Retinal pigment epithelial cell (primary cell): Measurements from ENCODE around the gene OSCP1.

Source experiments
- DNase-seq: peaks from one replicate; pipeline ENCODE4 v3.0.0-alpha.2; 2010; ENCODE audit warnings: low read depth
- H3K4me3 ChIP-seq: 2 replicates; pipeline ENCODE4 v1.5.1; 2011; ENCODE audit warnings: mild to moderate bottlenecking, low read length, control low read depth, moderate library complexity
- CTCF ChIP-seq: conservative IDR thresholded peaks from 2 replicates; pipeline ENCODE4 v1.5.1; 2011; ENCODE audit warnings: low read depth, low read length, control low read depth, inconsistent platforms

Gene OSCP1

GRCh38 chr1:36382669-36383068 is 67.6 kb downstream of the OSCP1 start:
- H3K4me3 ChIP-seq, result no peak overlapping the region
- TF ChIP-seq CTCF, result no peak
- no peak for DNase-seq

- DNase-seq, result no peak
- no peak for TF ChIP-seq CTCF
- H3K4me3 ChIP-seq, result no peak overlapping the region
Observed at GRCh38 chr1:36382231-36382630, 68.0 kb downstream of the OSCP1 start.

GRCh38 chr1:36381405-36381804 is 68.8 kb downstream of the OSCP1 start:
- TF ChIP-seq CTCF, result no peak
- no peak overlapping the region for H3K4me3 ChIP-seq
- no peak for DNase-seq

GRCh38 chr1:36380782-36381181 is 69.5 kb downstream of the OSCP1 start:
- no peak for DNase-seq
- TF ChIP-seq CTCF, result no peak
- H3K4me3 ChIP-seq, result no peak overlapping the region

- DNase-seq, result no peak
- no peak overlapping the region for H3K4me3 ChIP-seq
- no peak for TF ChIP-seq CTCF
Observed at GRCh38 chr1:36380143-36380619, 70.1 kb downstream of the OSCP1 start.

- H3K4me3 ChIP-seq, result no peak overlapping the region
- no peak for DNase-seq
- TF ChIP-seq CTCF, result no peak
Observed at GRCh38 chr1:36377791-36378492, 72.3 kb downstream of the OSCP1 start.

GRCh38 chr1:36372617-36373016 is 77.6 kb downstream of the OSCP1 start:
- TF ChIP-seq CTCF, result no peak

More at GRCh38 chr1:36372617-36373016, 77.6 kb downstream of the OSCP1 start:
- H3K4me3 ChIP-seq, result no peak overlapping the region
- DNase-seq, result no peak
